Brain microvascular endothelial cell (primary cell): ENCODE data around the gene RDH12.

Experiments
- DNase-seq: peaks from one replicate; pipeline ENCODE4 v3.0.0-alpha.2; 2020
- H3K27ac ChIP-seq: fragments of 250-450 bp; sonication (Bioruptor Pico); 2 replicates; pipeline ENCODE4 v1.5.1; 2020; ENCODE audit warnings: mild to moderate bottlenecking, moderate library complexity
- H3K27me3 ChIP-seq: fragments of 250-450 bp; sonication (Bioruptor Pico); replicated peaks from 2 replicates; pipeline ENCODE4 v1.5.1; 2020; ENCODE audit warnings: mild to moderate bottlenecking
- H3K36me3 ChIP-seq: fragments of 250-450 bp; sonication (Bioruptor Pico); replicated peaks from 2 replicates; pipeline ENCODE4 v1.5.1; 2020; ENCODE audit warnings: mild to moderate bottlenecking
- H3K4me3 ChIP-seq: 2 replicates; pipeline ENCODE4 v1.5.1; 2011; ENCODE audit warnings: low read depth, mild to moderate bottlenecking, control low read depth, low read length, moderate library complexity
- CTCF ChIP-seq: IDR thresholded peaks from 2 replicates; pipeline ENCODE4 v1.5.1; 2011; ENCODE audit warnings: low read depth, mild to moderate bottlenecking, moderate library complexity, low read length, control low read depth, inconsistent platforms; ENCODE audit errors: missing control alignments
- in situ Hi-C: cut with HindIII; loops from 2 replicates; pipeline ENCODE4 v1.10.0; 2017; ENCODE audit warnings: low sequenced_read_pairs, low pct_ligation_motif_present

The RDH12 gene

GRCh38 chr14:67778792-67779191 lies 77.1 kb downstream of the RDH12 start:
- Histone ChIP-seq H3K27me3 (no peaks in the 10 kb centered on the region), H3K27ac (no peak overlapping the region), H3K4me3 (no peak overlapping the region), H3K36me3 (peaks cover 55% of the 10 kb centered on the region)
- no peak for TF ChIP-seq CTCF
- DNase-seq: no peak
- in situ Hi-C loops: no loop called here

GRCh38 chr14:67782090-67782489 lies 80.4 kb downstream of the RDH12 start:
- Histone ChIP-seq H3K36me3 (peaks cover 58% of the 10 kb centered on the region), H3K27me3 (no peaks in the 10 kb centered on the region), H3K27ac (no peak overlapping the region), H3K4me3 (no peak overlapping the region)
- TF ChIP-seq CTCF: no peak
- in situ Hi-C loops: no loop called here
- no peak for DNase-seq
